Esophagus muscularis mucosa (tissue), 4 donors: ENCODE data around the gene CCDC194. TPM values are rescaled to one million over a fixed set of nuclear protein-coding genes. Genes with fewer than 3 reads are reported as not detected.

Source experiments
- DNase-seq: peaks from one replicate; pipeline ENCODE4 v3.0.0-alpha.2; 2017; ENCODE audit errors: extremely low spot score
- H3K27ac ChIP-seq, 4 donors: fragments of 200-600 bp; sonication (generic); replicated peaks in 1 of 4; 1 replicate in 3 of 4; 2 replicates in 1 of 4; pipeline ENCODE4 v1.5.1; 2016 to 2019; ENCODE audit warnings: mild to moderate bottlenecking in 1 of 4
- H3K27me3 ChIP-seq, 4 donors: fragments of 200-600 bp; sonication (generic); one replicate each; pipeline versions ENCODE4 v1.5.1 to v1.6.0; 2016 to 2019
- H3K36me3 ChIP-seq, 4 donors: fragments of 200-600 bp; sonication (generic); one replicate each; pipeline ENCODE4 v1.5.1; 2016 to 2019
- H3K4me1 ChIP-seq, 4 donors: fragments of 200-600 bp; sonication (generic); one replicate each; pipeline ENCODE4 v1.5.1; 2016 to 2019
- H3K4me3 ChIP-seq, 4 donors: fragments of 200-600 bp; sonication (generic); 1 replicate in 2 of 4; 2 replicates in 2 of 4; pipeline ENCODE4 v1.5.1; 2016 to 2019; ENCODE audit warnings: mild to moderate bottlenecking in 4 of 4, moderate library complexity in 1 of 4
- H3K9me3 ChIP-seq, 4 donors: fragments of 200-600 bp; sonication (generic); 1 replicate in 3 of 4; 2 replicates in 1 of 4; pipeline ENCODE4 v1.5.1; 2016 to 2019
- CTCF ChIP-seq, 3 experiments: fragments of 200-600 bp in 2 of 3; fragments of 450-650 bp in 1 of 3; sonication (generic) in 2 of 3; IDR thresholded peaks; one replicate each; pipeline ENCODE4 v1.5.1; 2017 to 2019; ENCODE audit warnings: antibody characterized with exemption in 3 of 3, mild to moderate bottlenecking in 2 of 3, moderate library complexity in 1 of 3
- EP300 ChIP-seq: sonication (generic); formaldehyde crosslinking; IDR thresholded peaks from one replicate; pipeline ENCODE4 v1.6.1; 2017; ENCODE audit warnings: antibody characterized with exemption
- POLR2A ChIP-seq: fragments of 450-650 bp; IDR thresholded peaks from one replicate; pipeline ENCODE4 v1.6.1; 2017; ENCODE audit warnings: antibody characterized with exemption, moderate library complexity, mild to moderate bottlenecking, low read depth
- POLR2AphosphoS5 ChIP-seq, 2 donors: sonication (generic); formaldehyde crosslinking; IDR thresholded peaks; one replicate each; pipeline ENCODE4 v1.6.1; 2017; ENCODE audit warnings: antibody characterized with exemption in 2 of 2
- WGBS: methylation state at CpG from one replicate; pipeline ENCODE4 v1.1.5; 2018; 5-methylcytosine and 5-hydroxymethylcytosine counted together
- intact Hi-C: fragments of 100-400 bp; cut with DNase I; formaldehyde crosslinking; loops from one replicate; pipeline ENCODE4 v1.15.1; 2023
- total RNA-seq, 4 donors: library from RNA; depleted of rRNA; stranded (reverse); fragments of >200 nt; gene quantifications; one replicate each; pipeline versions ENCODE4 v1.1.0 to v1.2.1, GENCODE V29; 2016

CCDC194 gene
- total RNA-seq, 4 donors from 2014 or later = not detected

GRCh38 chr19:17341845-17342244, 52.2 kb downstream of the CCDC194 start:
- Histone ChIP-seq H3K36me3 (peaks cover 0 to 31% (median 15%) of the 10 kb centered on the region in 4 donors), H3K9me3 (no peaks in the 10 kb centered on the region), H3K4me1 (peaks cover 19 to 36% (median 29%) of the 10 kb centered on the region in 4 donors), H3K27ac (no peak overlapping the region), H3K4me3 (no peak overlapping the region), H3K27me3 (no peaks in the 10 kb centered on the region)
- intact Hi-C loops = no loop called here
- TF ChIP-seq POLR2AphosphoS5 (IDR thresholded peaks at IDR 0.05) = no peak
- TF ChIP-seq EP300 = no peak
- TF ChIP-seq CTCF (IDR thresholded peaks at IDR 0.05) = no peak
- no peak for TF ChIP-seq POLR2A
- 87% methylated on average over 7 of the region's 7 CpGs for WGBS
- no peak for DNase-seq

- peaks cover 0 to 31% (median 15%) of the 10 kb centered on the region in 4 donors for H3K36me3 ChIP-seq
- intact Hi-C loops = no loop called here
- H3K4me3 ChIP-seq = no peak overlapping the region
- H3K9me3 ChIP-seq = no peaks in the 10 kb centered on the region
- H3K4me1 ChIP-seq = peaks cover 14 to 32% (median 26%) of the 10 kb centered on the region in 4 donors
- H3K27ac ChIP-seq = no peak overlapping the region
- TF ChIP-seq POLR2A = no peak
- no peak for TF ChIP-seq EP300
- no peak for TF ChIP-seq CTCF (IDR thresholded peaks at IDR 0.05)
- TF ChIP-seq POLR2AphosphoS5 (IDR thresholded peaks at IDR 0.05) = no peak
- DNase-seq = no peak
- H3K27me3 ChIP-seq = no peaks in the 10 kb centered on the region
- 94% methylated on average over 9 of the region's 15 CpGs for WGBS
These were observed 52.6 kb downstream of the CCDC194 start for GRCh38 chr19:17341386-17341785.

GRCh38 chr19:17340871-17341357, 53.1 kb downstream of the CCDC194 start:
- peaks cover 16 to 32% (median 26%) of the 10 kb centered on the region in 4 donors for H3K4me1 ChIP-seq
- no peak overlapping the region for H3K27ac ChIP-seq
- peaks cover 0 to 31% (median 15%) of the 10 kb centered on the region in 4 donors for H3K36me3 ChIP-seq
- intact Hi-C loops = no loop called here
- H3K9me3 ChIP-seq = no peaks in the 10 kb centered on the region
- 66% methylated on average over 13 of the region's 17 CpGs for WGBS
- no peaks in the 10 kb centered on the region for H3K27me3 ChIP-seq
- no peak for DNase-seq
- TF ChIP-seq POLR2AphosphoS5 (IDR thresholded peaks at IDR 0.05) = no peak
- no peak for TF ChIP-seq CTCF (IDR thresholded peaks at IDR 0.05)
- TF ChIP-seq EP300 = no peak
- no peak for TF ChIP-seq POLR2A
- no peak overlapping the region for H3K4me3 ChIP-seq

Other genes with a start within 250 kb of the CCDC194 start
- gene USE1, start 178.8 kb downstream of the CCDC194 start, total RNA-seq = 10 to 100 TPM; 20.7 to 26.2 (median 21.3) TPM
- 10 to 100 TPM in 1 of 4 donors, 1 to 10 TPM in 3; 6.3 to 18.8 (median 7.8) TPM for gene OCEL1, start 168.0 kb downstream of the CCDC194 start, total RNA-seq
- 10 to 100 TPM; 38.6 to 88.0 (median 61.2) TPM for gene NR2F6, start 148.3 kb downstream of the CCDC194 start, total RNA-seq
- 10 to 100 TPM in 1 of 4 donors, 1 to 10 TPM in 3; 2.2 to 12.0 (median 6.3) TPM for gene USHBP1, start 129.5 kb downstream of the CCDC194 start, total RNA-seq
- gene BABAM1, start 126.8 kb downstream of the CCDC194 start, total RNA-seq = 10 to 100 TPM; 72.2 to 92.3 (median 82.5) TPM
- gene ANKLE1, start 112.3 kb downstream of the CCDC194 start, total RNA-seq = 1 to 10 TPM in 2 of 4 donors, under 1 TPM in 2; under 0.01 to 3.0 (median 0.88) TPM
- 10 to 100 TPM; 14.7 to 35.4 (median 28.1) TPM for gene ABHD8, start 90.8 kb downstream of the CCDC194 start, total RNA-seq
- gene MRPL34, start 88.3 kb downstream of the CCDC194 start, total RNA-seq = 100 to 1,000 TPM; 131 to 173 (median 147) TPM
- gene DDA1, start 84.6 kb downstream of the CCDC194 start, total RNA-seq = 10 to 100 TPM; 12.0 to 25.4 (median 20.9) TPM
- 1 to 10 TPM; 2.9 to 7.4 (median 4.0) TPM for gene ANO8, start 59.3 kb downstream of the CCDC194 start, total RNA-seq
- gene GTPBP3, start 56.6 kb downstream of the CCDC194 start, total RNA-seq = 10 to 100 TPM in 2 of 4 donors, 1 to 10 TPM in 2; 8.7 to 13.3 (median 10.2) TPM
- gene PLVAP, start 16.9 kb downstream of the CCDC194 start, total RNA-seq = 100 to 1,000 TPM in 3 of 4 donors, 10 to 100 TPM in 1; 37.4 to 155 (median 117) TPM
- 10 to 100 TPM; 25.3 to 59.7 (median 51.0) TPM for gene BST2, start 11.4 kb upstream of the CCDC194 start, total RNA-seq
- gene MVB12A, start 25.9 kb upstream of the CCDC194 start, total RNA-seq = 10 to 100 TPM; 24.5 to 66.1 (median 56.1) TPM
- gene TMEM221, start 54.5 kb upstream of the CCDC194 start, total RNA-seq = under 1 TPM in 2 of 4 donors, not detected in 2; 0.26 to 0.75 TPM
- not detected for gene NXNL1, start 66.7 kb upstream of the CCDC194 start, total RNA-seq
- 10 to 100 TPM; 15.9 to 26.1 (median 19.4) TPM for gene SLC27A1, start 76.3 kb upstream of the CCDC194 start, total RNA-seq
- 10 to 100 TPM; 39.0 to 75.5 (median 49.9) TPM for gene PGLS, start 117.5 kb upstream of the CCDC194 start, total RNA-seq
- 10 to 100 TPM; 54.2 to 92.6 (median 61.5) TPM for gene COLGALT1, start 161.5 kb upstream of the CCDC194 start, total RNA-seq